Hypothalamus (tissue), 51 donors: ENCODE results near the gene DSG4.
"Not testable (repeated sequence)": the region's sequence is repeated elsewhere in the genome, so short reads cannot be mapped to it uniquely, and the experiment has no call there.

ENCODE experiments used
- DNase-seq, 51 donors: peaks; one replicate each; lab custom pipeline; 2025; lab: John Stamatoyannopoulos, UW

The DSG4 gene

GRCh38 chr18:31376477-31376876 is at the start of gene DSG4:
DSG4 (plus strand) TSS chr18:31376777; CDS start chr18:31376912, 135 bp downstream.
- no peak for DNase-seq

- no peak for DNase-seq
These were observed 46.7 kb upstream of the DSG4 start for GRCh38 chr18:31329787-31330438.

GRCh38 chr18:31343454-31343853 is 33.1 kb upstream of the DSG4 start:
- DNase-seq: no peak

- not testable (repeated sequence) for DNase-seq
These were observed 23.2 kb upstream of the DSG4 start for GRCh38 chr18:31353336-31353735.

GRCh38 chr18:31354990-31355389 is 21.6 kb upstream of the DSG4 start:
- no peak for DNase-seq

- no peak for DNase-seq
These were observed 20.6 kb upstream of the DSG4 start for GRCh38 chr18:31356025-31356424.

- no peak for DNase-seq
These were observed 12.4 kb upstream of the DSG4 start for GRCh38 chr18:31364190-31364589.

- no peak for DNase-seq
These were observed 7.1 kb upstream of the DSG4 start for GRCh38 chr18:31369478-31369877.

GRCh38 chr18:31371989-31372388 is 4.6 kb upstream of the DSG4 start:
- no peak for DNase-seq

GRCh38 chr18:31373641-31374040 is 2.9 kb upstream of the DSG4 start:
- DNase-seq: no peak

- DNase-seq: no peak
These were observed 4.3 kb downstream of the DSG4 start for GRCh38 chr18:31380912-31381311.

GRCh38 chr18:31382107-31382506 is 5.5 kb downstream of the DSG4 start:
- DNase-seq: no peak

- DNase-seq: no peak
These were observed 10.2 kb downstream of the DSG4 start for GRCh38 chr18:31386741-31387140.

GRCh38 chr18:31393286-31393685 is 16.7 kb downstream of the DSG4 start:
- DNase-seq: no peak

- DNase-seq: no peak
These were observed 20.4 kb downstream of the DSG4 start for GRCh38 chr18:31396796-31397612.

GRCh38 chr18:31398191-31398590 is 21.6 kb downstream of the DSG4 start:
- no peak for DNase-seq

GRCh38 chr18:31399306-31400032 is 22.9 kb downstream of the DSG4 start:
- DNase-seq: no peak

GRCh38 chr18:31401156-31402025 is 24.8 kb downstream of the DSG4 start:
- no peak for DNase-seq

GRCh38 chr18:31402026-31402373 is 25.4 kb downstream of the DSG4 start:
- DNase-seq: no peak

GRCh38 chr18:31403409-31403808 is 26.8 kb downstream of the DSG4 start:
- DNase-seq: no peak

GRCh38 chr18:31407649-31408048 is 31.1 kb downstream of the DSG4 start:
- DNase-seq: no peak
